K562 (cell line): ENCODE measurements around the gene SLC5A11. TPM values are rescaled to one million over a fixed set of nuclear protein-coding genes. Genes with fewer than 3 reads are reported as not detected.
A peak's percentile ranks its signal among the peaks of the same experiment; 100 is the strongest.

Experiments used
- ADNP ChIP-seq: fragments of 200-800 bp; sonication (Bioruptor generic); IDR thresholded peaks from 2 replicates; pipeline ENCODE4 v1.6.1; 2016; ENCODE audit warnings: missing genetic modification characterization, missing compliant biosample characterization
- ARID1B ChIP-seq: fragments of 450-650 bp; IDR thresholded peaks from 2 replicates; pipeline ENCODE4 v1.6.1; 2016; ENCODE audit warnings: antibody characterized with exemption, mild to moderate bottlenecking, inconsistent platforms
- E2F1 ChIP-seq: sonication (generic); formaldehyde crosslinking; IDR thresholded peaks from 2 replicates; pipeline ENCODE4 v1.8.1; 2023; ENCODE audit warnings: mild to moderate bottlenecking, missing genetic modification reagents, moderate library complexity
- FOXP1 ChIP-seq: sonication (generic); formaldehyde crosslinking; IDR thresholded peaks from 2 replicates; pipeline ENCODE4 v1.8.0; 2022; ENCODE audit warnings: mild to moderate bottlenecking, missing genetic modification reagents
- GABPB2 ChIP-seq: fragments of 250-450 bp; sonication (Bioruptor Pico); conservative IDR thresholded peaks from 2 replicates; pipeline ENCODE4 v1.5.1; 2021; ENCODE audit warnings: mild to moderate bottlenecking
- HMBOX1 ChIP-seq: sonication (generic); IDR thresholded peaks from 2 replicates; pipeline ENCODE4 v1.6.1; 2016
- HMGN3 ChIP-seq: IDR thresholded peaks from 2 replicates; pipeline ENCODE4 v1.6.1; 2011; ENCODE audit warnings: borderline replicate concordance, low read depth, mild to moderate bottlenecking, mixed read lengths, low read length; ENCODE audit not compliant: insufficient read length; ENCODE audit errors: extremely low read depth
- MCM3 ChIP-seq: fragments of 450-650 bp; IDR thresholded peaks from 2 replicates; pipeline ENCODE4 v1.6.1; 2016
- MED1 ChIP-seq: sonication (generic); formaldehyde crosslinking; IDR thresholded peaks from 2 replicates; pipeline ENCODE4 v1.8.1; 2023; ENCODE audit warnings: missing genetic modification reagents, borderline replicate concordance
- PHB ChIP-seq: fragments of 250-450 bp; sonication (Bioruptor Pico); IDR thresholded peaks from 2 replicates; pipeline ENCODE4 v1.5.0; 2021
- POLR2B ChIP-seq: fragments of 450-650 bp; IDR thresholded peaks from 2 replicates; pipeline ENCODE4 v1.6.1; 2018; ENCODE audit warnings: low read depth; ENCODE audit not compliant: partially characterized antibody
- SFPQ ChIP-seq: fragments of 200-400 bp; formaldehyde crosslinking; IDR thresholded peaks from 2 replicates; pipeline ENCODE4 v1.6.1; 2017; ENCODE audit warnings: mild to moderate bottlenecking, low read depth, low read length, moderate library complexity
- SIN3B ChIP-seq: fragments of 450-650 bp; IDR thresholded peaks from 2 replicates; pipeline ENCODE4 v1.6.1; 2017; ENCODE audit warnings: low read depth, mild to moderate bottlenecking, moderate library complexity
- SP2 ChIP-seq: IDR thresholded peaks from 2 replicates; pipeline ENCODE4 v1.6.1; 2011; ENCODE audit warnings: mild to moderate bottlenecking, low read depth, low read length, moderate library complexity; ENCODE audit not compliant: poor library complexity, severe bottlenecking; ENCODE audit errors: extremely low read depth
- ZBTB49 ChIP-seq: sonication (generic); formaldehyde crosslinking; IDR thresholded peaks from 2 replicates; pipeline ENCODE4 v1.8.0; 2022; ENCODE audit warnings: missing genetic modification reagents, mild to moderate bottlenecking, borderline replicate concordance
- ZBTB7A ChIP-seq: IDR thresholded peaks from 2 replicates; pipeline ENCODE4 v1.6.1; 2011; ENCODE audit warnings: low read depth, mild to moderate bottlenecking, low read length, moderate library complexity, borderline replicate concordance; ENCODE audit not compliant: control insufficient read depth
- ZBTB9 ChIP-seq: fragments of 450-650 bp; formaldehyde crosslinking; IDR thresholded peaks from 2 replicates; pipeline ENCODE4 v1.4.0; 2020; ENCODE audit warnings: mild to moderate bottlenecking, moderate library complexity
- ZNF3 ChIP-seq: fragments of 250-450 bp; sonication (Bioruptor Pico); IDR thresholded peaks from 2 replicates; pipeline ENCODE4 v1.5.0; 2021; ENCODE audit warnings: mild to moderate bottlenecking, moderate library complexity
- ZNF316 ChIP-seq: fragments of 450-650 bp; IDR thresholded peaks from 2 replicates; pipeline ENCODE4 v1.6.1; 2016
- ZNF785 ChIP-seq: fragments of 250-450 bp; sonication (Bioruptor Pico); IDR thresholded peaks from 2 replicates; pipeline ENCODE4 v1.4.0; 2020; ENCODE audit warnings: mild to moderate bottlenecking
- polyA plus RNA-seq, 8 experiments: library from polyadenylated mRNA; depleted of rRNA in 4 of 8; stranded (reverse) in 5 of 8; unstranded in 3 of 8; fragments of >200 nt; fragmentation: Nextera tagmentation in 2 of 8; fragmentation: Illumina TruSeq in 1 of 8; extraction: Ambion mirVana in 2 of 8; extraction: Trizol in 1 of 8; gene quantifications; 2 replicates each; pipeline versions ENCODE4 v1.2.1 to v1.2.3, GENCODE V29; 2011 to 2014; ENCODE audit warnings: inconsistent platforms in 1 of 8, missing spikeins in 1 of 8
- total RNA-seq, 7 experiments: library from RNA; depleted of rRNA in 6 of 7; stranded (reverse); fragments of >200 nt in 6 of 7; fragmentation: Illumina TruSeq in 2 of 7; extraction: Trizol in 2 of 7; gene quantifications; 2 replicates each; pipeline versions ENCODE4 v1.2.1 to v1.2.3, GENCODE V29; 2011 to 2021; ENCODE audit warnings: low replicate concordance in 1 of 7

Gene SLC5A11
- total and polyA plus RNA-seq, 9 of the 15 experiments (the other 6 are each of a cell fraction or from before 2014, with no cell fraction given): 0.04 to 0.25 (median 0.11) TPM; not detected in 3

- TF ChIP-seq SP2: no peak
- TF ChIP-seq ZNF785: no peak
- no peak for TF ChIP-seq HMGN3
- no peak for TF ChIP-seq E2F1 (CRISPR knock-in tag)
- no peak for TF ChIP-seq GABPB2 (CRISPR knock-in tag)
- TF ChIP-seq FOXP1 (CRISPR knock-in tag): no peak
- no peak for TF ChIP-seq ZBTB9 (CRISPR knock-in tag)
- peak; percentile 99 for TF ChIP-seq ZNF316
- no peak for TF ChIP-seq ADNP (tag)
- TF ChIP-seq MCM3: no peak
- no peak for TF ChIP-seq MED1 (CRISPR knock-in tag)
- TF ChIP-seq ARID1B: peak; percentile 95
- no peak for TF ChIP-seq SFPQ
- peak; percentile 95 for TF ChIP-seq HMBOX1
- no peak for TF ChIP-seq SIN3B
- no peak for TF ChIP-seq ZBTB49
- TF ChIP-seq PHB (CRISPR knock-in tag): no peak
- TF ChIP-seq POLR2B: no peak
- TF ChIP-seq ZNF3: no peak
- TF ChIP-seq ZBTB7A: no peak
These were observed 1.4 kb upstream of the SLC5A11 start (continued) for GRCh38 chr16:24844101-24845030.
